ENCODE measurements around the gene DNAH3. TPM values are rescaled to one million over a fixed set of nuclear protein-coding genes. Genes with fewer than 3 reads are reported as not detected.

Gene DNAH3
- total RNA-seq, 1 experiment from 2014 or later: 4.4 TPM

DNA sequence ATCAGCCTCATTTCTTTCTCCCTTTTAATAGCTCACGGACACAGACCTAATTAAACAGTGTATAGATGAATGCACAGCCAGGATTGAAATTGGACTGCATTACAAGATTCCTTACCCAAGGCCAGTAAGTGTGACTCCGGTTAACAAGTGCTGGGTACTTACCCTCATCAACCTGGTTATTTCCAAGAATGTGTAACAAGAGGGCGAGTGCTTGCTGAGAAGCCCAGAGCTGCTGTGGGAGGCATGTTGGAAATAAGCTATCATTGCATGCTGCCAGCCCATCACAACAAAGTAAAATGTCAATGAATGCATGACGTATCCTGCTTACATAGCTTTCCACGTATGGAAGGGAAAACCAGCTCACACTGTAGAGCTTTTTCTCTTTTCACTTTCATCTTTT is 230.6 kb downstream of the DNAH3 start:
- BruUV-seq (replicated peaks): no TSS peak
- H3K27me3 ChIP-seq (replicated peaks; ENCODE audit: control insufficient read depth, insufficient read depth, low read length): no peaks in the 10 kb centered on the region
- H3K9me3 ChIP-seq: no peaks in the 10 kb centered on the region
- Mint-ChIP-seq H3K27ac (ENCODE audit: unreplicated experiment) (no peak overlapping the region), H3K4me3 (ENCODE audit: unreplicated experiment) (no peak overlapping the region), H3K36me3 (ENCODE audit: insufficient read depth, unreplicated experiment) (peaks cover 6% of the 10 kb centered on the region), H3K27me3 (ENCODE audit: insufficient read depth, unreplicated experiment) (no peaks in the 10 kb centered on the region), H3K4me1 (ENCODE audit: low read depth, unreplicated experiment) (peaks cover 12% of the 10 kb centered on the region), H3K9me3 (ENCODE audit: unreplicated experiment) (peaks cover 10% of the 10 kb centered on the region)
- TF ChIP-seq, protein P1, sequence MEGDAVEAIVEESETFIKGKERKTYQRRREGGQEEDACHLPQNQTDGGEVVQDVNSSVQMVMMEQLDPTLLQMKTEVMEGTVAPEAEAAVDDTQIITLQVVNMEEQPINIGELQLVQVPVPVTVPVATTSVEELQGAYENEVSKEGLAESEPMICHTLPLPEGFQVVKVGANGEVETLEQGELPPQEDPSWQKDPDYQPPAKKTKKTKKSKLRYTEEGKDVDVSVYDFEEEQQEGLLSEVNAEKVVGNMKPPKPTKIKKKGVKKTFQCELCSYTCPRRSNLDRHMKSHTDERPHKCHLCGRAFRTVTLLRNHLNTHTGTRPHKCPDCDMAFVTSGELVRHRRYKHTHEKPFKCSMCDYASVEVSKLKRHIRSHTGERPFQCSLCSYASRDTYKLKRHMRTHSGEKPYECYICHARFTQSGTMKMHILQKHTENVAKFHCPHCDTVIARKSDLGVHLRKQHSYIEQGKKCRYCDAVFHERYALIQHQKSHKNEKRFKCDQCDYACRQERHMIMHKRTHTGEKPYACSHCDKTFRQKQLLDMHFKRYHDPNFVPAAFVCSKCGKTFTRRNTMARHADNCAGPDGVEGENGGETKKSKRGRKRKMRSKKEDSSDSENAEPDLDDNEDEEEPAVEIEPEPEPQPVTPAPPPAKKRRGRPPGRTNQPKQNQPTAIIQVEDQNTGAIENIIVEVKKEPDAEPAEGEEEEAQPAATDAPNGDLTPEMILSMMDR (IDR thresholded peaks at IDR 0.05; ENCODE audit: insufficient read depth in 1 of 2, low read depth in 1 of 2, low read length in 1 of 2, severe bottlenecking in 1 of 2, unreplicated experiment in 1 of 2): no peak
- H3K4me1 ChIP-seq: no peaks in the 10 kb centered on the region; the same call in 1 of the 2 replicates
- intact Hi-C loops (cut with micrococcal nuclease; ENCODE audit: unreplicated experiment): no loop called here
- POLR2A ChIA-PET: interaction anchor here (0.8 kb wide), 1 partner anchor 20 kb away, joined by 4 read pairs; the partner anchor contains the start of genes DCUN1D3 and LYRM1
- no peaks in the 10 kb centered on the region for H3K36me3 ChIP-seq (ENCODE audit: control insufficient read depth, insufficient read depth, low read length)
- CTCF ChIA-PET: no interaction called here
- H3K4me3 ChIP-seq (ENCODE audit: low read depth, low read length): no peak overlapping the region
- DNase-seq: no peak

DNA sequence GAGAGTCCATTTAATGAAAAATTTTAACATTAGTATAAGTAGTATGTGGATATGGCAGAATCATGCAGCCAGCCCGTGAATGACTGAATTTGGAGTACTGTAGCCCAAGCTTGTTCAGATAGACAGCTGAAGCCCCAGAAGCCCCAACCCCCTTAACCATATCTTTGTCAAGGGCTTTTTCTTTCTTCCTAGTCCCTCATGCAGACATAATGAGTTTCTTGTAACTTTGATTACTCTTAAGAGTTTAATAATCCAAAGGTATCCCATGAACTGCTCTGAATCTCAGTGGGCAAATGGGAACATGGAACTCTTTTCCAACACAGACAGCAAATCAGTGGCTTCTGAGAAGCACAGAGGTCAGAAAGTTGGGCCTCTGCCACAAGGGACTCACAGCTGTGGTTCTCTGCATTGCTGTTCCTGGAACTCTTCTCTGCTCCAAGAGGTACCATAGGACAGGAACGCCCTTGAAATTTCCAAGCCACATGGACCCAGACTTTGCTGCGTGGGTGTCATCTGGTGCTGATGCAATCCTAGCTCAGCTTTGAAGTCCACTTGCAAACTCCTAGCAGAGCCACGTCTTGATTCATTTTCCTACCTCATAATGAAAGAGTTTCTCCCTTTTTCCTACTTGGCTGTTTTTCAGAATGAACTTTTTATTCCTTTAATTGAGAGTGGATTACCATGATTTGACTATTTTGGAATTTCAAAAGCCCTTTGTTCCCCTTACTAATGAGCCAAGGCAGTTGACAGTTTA is 232.0 kb downstream of the DNAH3 start:
- BruUV-seq (replicated peaks): no TSS peak
- H3K27ac Mint-ChIP-seq (ENCODE audit: unreplicated experiment): no peak overlapping the region
- H3K4me3 ChIP-seq (ENCODE audit: low read depth, low read length): no peak overlapping the region
- peaks cover 6% of the 10 kb centered on the region for H3K36me3 Mint-ChIP-seq (ENCODE audit: insufficient read depth, unreplicated experiment)
- intact Hi-C loops (cut with micrococcal nuclease; ENCODE audit: unreplicated experiment): no loop called here
- H3K9me3 Mint-ChIP-seq (ENCODE audit: unreplicated experiment): peaks cover 10% of the 10 kb centered on the region
- H3K27me3 Mint-ChIP-seq (ENCODE audit: insufficient read depth, unreplicated experiment): no peaks in the 10 kb centered on the region
- no peaks in the 10 kb centered on the region for H3K36me3 ChIP-seq (ENCODE audit: control insufficient read depth, insufficient read depth, low read length)
- DNase-seq: no peak
- H3K4me3 Mint-ChIP-seq (ENCODE audit: unreplicated experiment): no peak overlapping the region
- ChIA-PET CTCF (no interaction called here), POLR2A (no interaction called here)
- no peaks in the 10 kb centered on the region for H3K9me3 ChIP-seq
- no peaks in the 10 kb centered on the region for H3K4me1 ChIP-seq
- no peaks in the 10 kb centered on the region for H3K27me3 ChIP-seq (replicated peaks; ENCODE audit: control insufficient read depth, insufficient read depth, low read length)
- TF ChIP-seq, protein P1 (IDR thresholded peaks at IDR 0.05; ENCODE audit: insufficient read depth in 1 of 2, low read depth in 1 of 2, low read length in 1 of 2, severe bottlenecking in 1 of 2, unreplicated experiment in 1 of 2): no peak
- H3K4me1 Mint-ChIP-seq (ENCODE audit: low read depth, unreplicated experiment): peaks cover 12% of the 10 kb centered on the region

DNA sequence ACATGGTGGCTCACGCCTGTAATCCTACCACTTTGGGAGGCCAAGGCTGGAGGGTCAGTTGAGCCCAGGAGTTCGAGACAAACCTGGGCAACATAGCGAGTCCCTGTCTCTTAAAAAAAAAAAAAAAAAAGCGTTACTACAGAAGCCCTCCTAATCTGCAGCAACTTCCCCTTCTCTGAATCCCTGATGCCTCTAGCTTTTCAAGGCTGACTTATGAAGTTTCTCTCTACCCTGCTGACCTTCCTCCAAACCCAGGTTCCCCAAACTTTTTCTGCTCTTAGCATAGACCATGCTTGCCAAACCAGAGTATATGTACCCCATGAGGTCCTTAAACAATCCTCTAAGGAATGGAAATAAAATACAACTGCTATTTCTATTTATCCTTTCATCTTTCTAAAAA is 233.7 kb downstream of the DNAH3 start:
- H3K4me1 Mint-ChIP-seq (ENCODE audit: low read depth, unreplicated experiment): peaks cover 12% of the 10 kb centered on the region
- BruUV-seq (replicated peaks): no TSS peak
- ChIA-PET CTCF (no interaction called here), POLR2A (no interaction called here)
- Histone ChIP-seq H3K27me3 (replicated peaks; ENCODE audit: control insufficient read depth, insufficient read depth, low read length) (no peaks in the 10 kb centered on the region), H3K36me3 (ENCODE audit: control insufficient read depth, insufficient read depth, low read length) (no peaks in the 10 kb centered on the region), H3K4me1 (no peaks in the 10 kb centered on the region), H3K9me3 (no peaks in the 10 kb centered on the region), H3K4me3 (ENCODE audit: low read depth, low read length) (no peak overlapping the region)
- H3K27me3 Mint-ChIP-seq (ENCODE audit: insufficient read depth, unreplicated experiment): no peaks in the 10 kb centered on the region
- H3K36me3 Mint-ChIP-seq (ENCODE audit: insufficient read depth, unreplicated experiment): peaks cover 12% of the 10 kb centered on the region
- DNase-seq: no peak
- TF ChIP-seq, protein P1 (IDR thresholded peaks at IDR 0.05; ENCODE audit: insufficient read depth in 1 of 2, low read depth in 1 of 2, low read length in 1 of 2, severe bottlenecking in 1 of 2, unreplicated experiment in 1 of 2): no peak
- intact Hi-C loops (cut with micrococcal nuclease; ENCODE audit: unreplicated experiment): no loop called here
- no peak overlapping the region for H3K27ac Mint-ChIP-seq (ENCODE audit: unreplicated experiment)
- H3K4me3 Mint-ChIP-seq (ENCODE audit: unreplicated experiment): no peak overlapping the region
- peaks cover 10% of the 10 kb centered on the region for H3K9me3 Mint-ChIP-seq (ENCODE audit: unreplicated experiment)

Measured in Caco-2 (cell line).